ENCODE results near the gene MLH3. TPM values are rescaled to one million over a fixed set of nuclear protein-coding genes. Genes with fewer than 3 reads are reported as not detected.

The MLH3 gene
- total and polyA plus RNA-seq, 2 donors (not counting 3 experiments of a cell fraction or from before 2014, with no cell fraction given), result 4.8 to 16.5 TPM

- Histone ChIP-seq H3K4me1 (ENCODE audit: control insufficient read depth, extremely low read depth, insufficient read depth, low read length) (peaks cover 35% of the 10 kb centered on the region), H3K79me2 (ENCODE audit: control insufficient read depth, insufficient read depth, low read length) (peaks cover 7% of the 10 kb centered on the region), H3K4me2 (ENCODE audit: insufficient read depth, low read length) (peak overlapping the region; percentile 52), H3K9me1 (replicated peaks; ENCODE audit: control insufficient read depth, extremely low read depth, insufficient read depth, low read length) (no peaks in the 10 kb centered on the region), H3K27ac (ENCODE audit: insufficient read depth, low read depth, low read length) (peak overlapping the region; percentile 28), H2AFZ (ENCODE audit: low read depth, low read length) (no peak overlapping the region), H4K20me1 (replicated peaks; ENCODE audit: control insufficient read depth, extremely low read depth, insufficient read depth, low read length) (no peaks in the 10 kb centered on the region), H3K27me3 (ENCODE audit: control insufficient read depth in 2 of 2, insufficient read depth in 2 of 2, low read length in 2 of 2) (no peaks in the 10 kb centered on the region), H3K9ac (replicated peaks; ENCODE audit: extremely low read depth, insufficient read depth, low read length) (no peak overlapping the region), H3K4me3 (replicated peaks in 1 of 3; ENCODE audit: insufficient read depth in 1 of 3, low read depth in 1 of 3, low read length in 3 of 3) (no peak overlapping the region), H3K9me3 (replicated peaks; ENCODE audit: control insufficient read depth, insufficient read depth, low read length) (no peaks in the 10 kb centered on the region), H3K36me3 (ENCODE audit: control insufficient read depth in 2 of 2, extremely low read depth in 1 of 2, insufficient read depth in 2 of 2, low read length in 2 of 2) (no peaks in the 10 kb centered on the region)
- BruUV-seq (replicated peaks), result no TSS peak
- no peak for TF ChIP-seq JUN (IDR thresholded peaks at IDR 0.05; ENCODE audit: borderline replicate concordance, insufficient read depth, insufficient read length, low read depth)
- no peak for TF ChIP-seq MAX (IDR thresholded peaks at IDR 0.05; ENCODE audit: insufficient read depth, insufficient read length)
- TF ChIP-seq POLR2A (IDR thresholded peaks at IDR 0.05; ENCODE audit: low read depth, low read length), result no peak
- FAIRE-seq, result no peak
- peak; percentile 42 for DNase-seq (ENCODE audit: low read depth, low spot score)
- intact Hi-C loops (cut with micrococcal nuclease) (no loop called here), dilution Hi-C loops (cut with MboI; ENCODE audit: extremely low pct_ligation_motif_present, low sequenced_read_pairs) (no loop called here)
- ChIA-PET CTCF (interaction anchor here (0.5 to 1.4 kb wide), 5 partner anchors 18 to 139 kb away, joined by 3 to 4 read pairs (median 3); partner anchors contain the start of gene ACYP1), POLR2A (no interaction called here)
Observed at GRCh38 chr14:75044752-75045151, 6.5 kb downstream of the MLH3 start.

GRCh38 chr14:75044322-75044721 lies 6.9 kb downstream of the MLH3 start:
- CTCF ChIA-PET, result interaction anchor here (0.6 to 1.4 kb wide), 4 partner anchors 19 to 138 kb away, joined by 3 to 4 read pairs (median 3); partner anchors contain the start of gene ACYP1

More at GRCh38 chr14:75044322-75044721, 6.9 kb downstream of the MLH3 start:
- Histone ChIP-seq H3K9ac (replicated peaks; ENCODE audit: extremely low read depth, insufficient read depth, low read length) (no peak overlapping the region), H3K4me1 (ENCODE audit: control insufficient read depth, extremely low read depth, insufficient read depth, low read length) (peaks cover 35% of the 10 kb centered on the region), H3K36me3 (ENCODE audit: control insufficient read depth in 2 of 2, extremely low read depth in 1 of 2, insufficient read depth in 2 of 2, low read length in 2 of 2) (no peaks in the 10 kb centered on the region), H2AFZ (ENCODE audit: low read depth, low read length) (no peak overlapping the region), H3K4me3 (replicated peaks in 1 of 3; ENCODE audit: insufficient read depth in 1 of 3, low read depth in 1 of 3, low read length in 3 of 3) (no peak overlapping the region), H3K9me3 (replicated peaks; ENCODE audit: control insufficient read depth, insufficient read depth, low read length) (no peaks in the 10 kb centered on the region), H3K9me1 (replicated peaks; ENCODE audit: control insufficient read depth, extremely low read depth, insufficient read depth, low read length) (no peaks in the 10 kb centered on the region), H3K79me2 (ENCODE audit: control insufficient read depth, insufficient read depth, low read length) (peaks cover 6% of the 10 kb centered on the region), H3K27ac (ENCODE audit: insufficient read depth, low read depth, low read length) (peak overlapping the region; percentile 28), H3K4me2 (ENCODE audit: insufficient read depth, low read length) (peak overlapping the region; percentile 52), H4K20me1 (replicated peaks; ENCODE audit: control insufficient read depth, extremely low read depth, insufficient read depth, low read length) (no peaks in the 10 kb centered on the region), H3K27me3 (ENCODE audit: control insufficient read depth in 2 of 2, insufficient read depth in 2 of 2, low read length in 2 of 2) (no peaks in the 10 kb centered on the region)
- dilution Hi-C loops (cut with MboI; ENCODE audit: extremely low pct_ligation_motif_present, low sequenced_read_pairs), result no loop called here
- no TSS peak for BruUV-seq (replicated peaks)
- TF ChIP-seq MAX (IDR thresholded peaks at IDR 0.05; ENCODE audit: insufficient read depth, insufficient read length) (no peak), POLR2A (IDR thresholded peaks at IDR 0.05; ENCODE audit: low read depth, low read length) (no peak), JUN (IDR thresholded peaks at IDR 0.05; ENCODE audit: borderline replicate concordance, insufficient read depth, insufficient read length, low read depth) (peak; percentile 19), MYC (IDR thresholded peaks at IDR 0.05; ENCODE audit: low read depth, low read length) (no peak), FOS (IDR thresholded peaks at IDR 0.05; ENCODE audit: borderline replicate concordance, insufficient read depth, low read length) (no peak), EZH2 (IDR thresholded peaks at IDR 0.05; ENCODE audit: borderline replicate concordance, low read depth, low read length, severe bottlenecking) (no peak)
- FAIRE-seq, result peak; percentile 77
- intact Hi-C loops (cut with micrococcal nuclease), result no loop called here
- peak; percentile 69 for DNase-seq (ENCODE audit: low read depth, low spot score)
- POLR2A ChIA-PET, result no interaction called here

Data from endothelial cell of umbilical vein (primary cell).